GM21515 (cell line): ENCODE results near the gene ABCC1.

Experiments
- ATAC-seq: cut with Tn5 transposase; IDR thresholded peaks from one replicate; pipeline ENCODE4 v1.9.1; 2021; ENCODE audit not compliant: unreplicated experiment

Gene ABCC1

GRCh38 chr16:16038950-16039349 is 89.5 kb downstream of the ABCC1 start:
- no peak for ATAC-seq

- no peak for ATAC-seq
Observed at GRCh38 chr16:16041196-16041892, 91.9 kb downstream of the ABCC1 start.

- ATAC-seq, result no peak
Observed at GRCh38 chr16:16042076-16042475, 92.7 kb downstream of the ABCC1 start.

- no peak for ATAC-seq
Observed at GRCh38 chr16:16045296-16045695, 95.9 kb downstream of the ABCC1 start.

- no peak for ATAC-seq
Observed at GRCh38 chr16:16045879-16046278, 96.5 kb downstream of the ABCC1 start.

GRCh38 chr16:16047761-16048160 is 98.3 kb downstream of the ABCC1 start:
- no peak for ATAC-seq

GRCh38 chr16:16048904-16049582 is 99.6 kb downstream of the ABCC1 start:
- no peak for ATAC-seq

- no peak for ATAC-seq
Observed at GRCh38 chr16:16050106-16050505, 100.7 kb downstream of the ABCC1 start.

GRCh38 chr16:16051132-16051531 is 101.7 kb downstream of the ABCC1 start:
- no peak for ATAC-seq

- no peak for ATAC-seq
Observed at GRCh38 chr16:16052916-16053315, 103.5 kb downstream of the ABCC1 start.

GRCh38 chr16:16057102-16057501 is 107.7 kb downstream of the ABCC1 start:
- ATAC-seq, result no peak

- no peak for ATAC-seq
Observed at GRCh38 chr16:16059160-16059559, 109.7 kb downstream of the ABCC1 start.

- no peak for ATAC-seq
Observed at GRCh38 chr16:16059895-16060590, 110.6 kb downstream of the ABCC1 start.

- no peak for ATAC-seq
Observed at GRCh38 chr16:16062023-16062937, 112.9 kb downstream of the ABCC1 start.

GRCh38 chr16:16063683-16064082 is 114.3 kb downstream of the ABCC1 start:
- ATAC-seq, result no peak

- ATAC-seq, result no peak
Observed at GRCh38 chr16:16064874-16065384, 115.5 kb downstream of the ABCC1 start.

- ATAC-seq, result no peak
Observed at GRCh38 chr16:16067127-16067526, 117.7 kb downstream of the ABCC1 start.

- no peak for ATAC-seq
Observed at GRCh38 chr16:16071631-16072244, 122.3 kb downstream of the ABCC1 start.

- no peak for ATAC-seq
Observed at GRCh38 chr16:16073001-16073545, 123.7 kb downstream of the ABCC1 start.
